Endodermal cell (in vitro differentiated cells): ENCODE data around the gene DGKZ. TPM values are rescaled to one million over a fixed set of nuclear protein-coding genes. Genes with fewer than 3 reads are reported as not detected.

Source experiments
- DNase-seq: peaks from one replicate; pipeline ENCODE4 v3.0.0-alpha.2; 2017
- H3K27ac ChIP-seq: 2 replicates; pipeline ENCODE4 v1.5.1; 2013; ENCODE audit warnings: mild to moderate bottlenecking, low read depth, low read length, moderate library complexity
- H3K27me3 ChIP-seq: 2 replicates; pipeline ENCODE4 v1.6.1; 2013; ENCODE audit warnings: mild to moderate bottlenecking, low read length, moderate library complexity; ENCODE audit not compliant: insufficient read depth, control insufficient read depth, poor library complexity, severe bottlenecking
- H3K36me3 ChIP-seq: 2 replicates; pipeline ENCODE4 v1.7.0; 2013; ENCODE audit warnings: mild to moderate bottlenecking, low read length, moderate library complexity; ENCODE audit not compliant: control insufficient read depth, insufficient read depth
- H3K4me1 ChIP-seq: one replicate; pipeline ENCODE4 v1.7.0; 2013; ENCODE audit warnings: low read length; ENCODE audit not compliant: control insufficient read depth, insufficient read depth
- H3K4me3 ChIP-seq: 2 replicates; pipeline ENCODE4 v1.5.1; 2013; ENCODE audit warnings: mild to moderate bottlenecking, low read length, moderate library complexity
- H3K9ac ChIP-seq: 2 replicates; pipeline ENCODE4 v1.6.1; 2013; ENCODE audit warnings: mild to moderate bottlenecking, low read length, moderate library complexity; ENCODE audit not compliant: poor library complexity, severe bottlenecking; ENCODE audit errors: extremely low read depth
- H3K9me3 ChIP-seq: 2 replicates; pipeline ENCODE4 v1.6.1; 2013; ENCODE audit warnings: mild to moderate bottlenecking, low read length, moderate library complexity; ENCODE audit not compliant: control insufficient read depth
- H3K27ac Mint-ChIP-seq: 2 replicates; pipeline ENCODE4 v1.8.0; 2020; ENCODE audit warnings: mixed read lengths
- H3K27me3 Mint-ChIP-seq: 2 replicates; pipeline ENCODE4 v1.8.0; 2021; ENCODE audit warnings: mild to moderate bottlenecking, mixed read lengths; ENCODE audit not compliant: insufficient read depth
- H3K36me3 Mint-ChIP-seq: 2 replicates; pipeline ENCODE4 v1.8.0; 2020; ENCODE audit warnings: low read depth, mixed read lengths
- H3K4me1 Mint-ChIP-seq: 2 replicates; pipeline ENCODE4 v1.8.0; 2020; ENCODE audit warnings: mixed read lengths
- H3K4me3 Mint-ChIP-seq: 2 replicates; pipeline ENCODE4 v1.8.0; 2020; ENCODE audit warnings: mild to moderate bottlenecking, moderate library complexity, mixed read lengths
- H3K9me3 Mint-ChIP-seq: 2 replicates; pipeline ENCODE4 v1.8.0; 2020; ENCODE audit warnings: mild to moderate bottlenecking, mixed read lengths
- WGBS, 2 experiments: methylation state at CpG; one replicate each; pipeline versions ENCODE4 v1.1.5 to v1.1.7; 2013; ENCODE audit warnings: missing lambda C conversion rate in 2 of 2, mixed read lengths in 1 of 2; ENCODE audit not compliant: insufficient coverage in 1 of 2, insufficient read length in 1 of 2; 5-methylcytosine and 5-hydroxymethylcytosine counted together
- total RNA-seq, 2 donors: library from RNA; stranded (reverse); fragmentation: NEBNext Ultra II Directional in 1 of 2; extraction: Animal tissue kit (Norgen Biotek cat#: 25700) in 1 of 2; gene quantifications; 2 replicates in 1 of 2; 3 replicates in 1 of 2; pipeline ENCODE4 v1.2.1, GENCODE V29; 2021
- TF ChIP-seq, protein P1 (sequence below): fragments of 200-600 bp; sonication (generic); conservative IDR thresholded peaks from 2 replicates; pipeline ENCODE4 v1.5.0; 2021; ENCODE audit warnings: antibody characterized with exemption, mild to moderate bottlenecking

DGKZ gene
- total RNA-seq, 2 donors from 2014 or later, result 49.6 to 57.3 TPM

DNA sequence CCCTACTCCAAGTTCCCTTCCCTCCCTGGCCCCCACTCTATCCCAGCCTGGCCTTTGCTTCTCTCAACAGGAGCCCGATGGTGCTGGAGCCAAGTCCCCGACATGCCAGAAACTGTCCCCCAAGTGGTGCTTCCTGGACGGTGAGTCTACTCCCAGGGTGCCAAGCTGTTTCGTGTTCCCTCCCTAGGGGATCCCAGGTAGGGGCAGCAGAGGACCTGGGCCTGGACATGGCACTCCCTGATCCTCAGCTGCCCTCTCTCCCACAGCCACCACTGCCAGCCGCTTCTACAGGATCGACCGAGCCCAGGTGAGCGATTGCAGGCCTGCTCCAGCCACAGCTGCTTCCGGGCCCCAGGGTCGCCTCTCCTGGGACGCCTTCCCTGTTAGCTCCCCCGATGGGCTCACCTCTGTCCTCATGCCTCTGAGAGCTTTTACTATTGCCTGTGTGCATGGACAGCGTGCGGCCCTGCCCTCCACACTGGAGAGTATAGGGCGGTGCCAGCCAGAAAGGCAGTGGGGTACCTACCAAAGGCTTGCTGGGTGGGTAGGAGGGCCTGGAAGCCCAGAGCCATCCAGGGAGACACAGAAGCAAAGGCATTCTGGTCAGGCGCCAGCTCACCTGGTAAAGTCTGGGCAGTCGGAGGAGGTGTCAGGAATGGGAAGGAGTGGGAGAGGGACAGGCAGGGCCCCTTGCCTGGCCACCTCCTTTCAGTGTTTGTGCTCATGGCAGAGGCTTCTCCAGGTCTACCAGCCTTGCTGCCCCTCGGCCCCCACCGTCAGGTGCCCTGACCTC, 29.2 kb downstream of the DGKZ start:
- Histone ChIP-seq H3K27me3 (no peaks in the 10 kb centered on the region), H3K9ac (no peak overlapping the region), H3K4me1 (no peaks in the 10 kb centered on the region), H3K36me3 (peaks cover 20% of the 10 kb centered on the region), H3K27ac (no peak overlapping the region), H3K4me3 (no peak overlapping the region), H3K9me3 (no peaks in the 10 kb centered on the region)
- Mint-ChIP-seq H3K27me3 (no peaks in the 10 kb centered on the region), H3K4me1 (peaks cover 5% of the 10 kb centered on the region), H3K4me3 (no peak overlapping the region), H3K36me3 (peaks cover 27% of the 10 kb centered on the region), H3K9me3 (no peaks in the 10 kb centered on the region), H3K27ac (no peak overlapping the region)
- DNase-seq, result no peak
- TF ChIP-seq, protein P1, sequence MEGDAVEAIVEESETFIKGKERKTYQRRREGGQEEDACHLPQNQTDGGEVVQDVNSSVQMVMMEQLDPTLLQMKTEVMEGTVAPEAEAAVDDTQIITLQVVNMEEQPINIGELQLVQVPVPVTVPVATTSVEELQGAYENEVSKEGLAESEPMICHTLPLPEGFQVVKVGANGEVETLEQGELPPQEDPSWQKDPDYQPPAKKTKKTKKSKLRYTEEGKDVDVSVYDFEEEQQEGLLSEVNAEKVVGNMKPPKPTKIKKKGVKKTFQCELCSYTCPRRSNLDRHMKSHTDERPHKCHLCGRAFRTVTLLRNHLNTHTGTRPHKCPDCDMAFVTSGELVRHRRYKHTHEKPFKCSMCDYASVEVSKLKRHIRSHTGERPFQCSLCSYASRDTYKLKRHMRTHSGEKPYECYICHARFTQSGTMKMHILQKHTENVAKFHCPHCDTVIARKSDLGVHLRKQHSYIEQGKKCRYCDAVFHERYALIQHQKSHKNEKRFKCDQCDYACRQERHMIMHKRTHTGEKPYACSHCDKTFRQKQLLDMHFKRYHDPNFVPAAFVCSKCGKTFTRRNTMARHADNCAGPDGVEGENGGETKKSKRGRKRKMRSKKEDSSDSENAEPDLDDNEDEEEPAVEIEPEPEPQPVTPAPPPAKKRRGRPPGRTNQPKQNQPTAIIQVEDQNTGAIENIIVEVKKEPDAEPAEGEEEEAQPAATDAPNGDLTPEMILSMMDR, result no peak
- WGBS, 2 experiments, result 89 to 94% methylated on average over 10 to 19 of the region's 19 CpGs

DNA sequence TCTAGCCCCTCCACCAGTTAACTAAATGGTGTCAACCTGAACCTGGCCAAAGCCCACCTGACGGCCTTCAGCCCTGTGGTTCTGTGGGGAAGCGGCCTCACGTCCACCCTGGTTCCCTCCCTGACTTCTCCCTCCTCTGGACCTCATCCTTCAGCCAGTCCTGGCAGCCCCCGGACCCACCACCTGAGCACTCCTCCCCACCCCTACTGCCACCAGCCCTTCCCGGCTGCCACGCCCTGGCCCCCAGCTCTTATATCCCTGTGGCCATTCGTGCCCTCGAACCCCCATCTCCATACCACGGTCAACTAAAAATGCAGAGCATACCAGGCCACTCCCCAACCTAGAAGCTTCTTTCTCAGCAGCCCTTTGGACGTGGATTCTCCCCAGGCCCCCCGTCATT, 30.0 kb downstream of the DGKZ start:
- H3K36me3 Mint-ChIP-seq, result peaks cover 27% of the 10 kb centered on the region
- TF ChIP-seq, protein P1, result no peak
- Histone ChIP-seq H3K9me3 (no peaks in the 10 kb centered on the region), H3K4me1 (no peaks in the 10 kb centered on the region), H3K4me3 (no peak overlapping the region), H3K27ac (no peak overlapping the region), H3K9ac (no peak overlapping the region), H3K27me3 (no peaks in the 10 kb centered on the region), H3K36me3 (peaks cover 20% of the 10 kb centered on the region)
- WGBS, 2 experiments, result 93 to 97% methylated on average over 10 to 11 of the region's 11 CpGs
- no peaks in the 10 kb centered on the region for H3K27me3 Mint-ChIP-seq
- H3K4me3 Mint-ChIP-seq, result no peak overlapping the region
- H3K27ac Mint-ChIP-seq, result no peak overlapping the region
- no peak for DNase-seq
- H3K9me3 Mint-ChIP-seq, result no peaks in the 10 kb centered on the region
- H3K4me1 Mint-ChIP-seq, result peaks cover 5% of the 10 kb centered on the region

DNA sequence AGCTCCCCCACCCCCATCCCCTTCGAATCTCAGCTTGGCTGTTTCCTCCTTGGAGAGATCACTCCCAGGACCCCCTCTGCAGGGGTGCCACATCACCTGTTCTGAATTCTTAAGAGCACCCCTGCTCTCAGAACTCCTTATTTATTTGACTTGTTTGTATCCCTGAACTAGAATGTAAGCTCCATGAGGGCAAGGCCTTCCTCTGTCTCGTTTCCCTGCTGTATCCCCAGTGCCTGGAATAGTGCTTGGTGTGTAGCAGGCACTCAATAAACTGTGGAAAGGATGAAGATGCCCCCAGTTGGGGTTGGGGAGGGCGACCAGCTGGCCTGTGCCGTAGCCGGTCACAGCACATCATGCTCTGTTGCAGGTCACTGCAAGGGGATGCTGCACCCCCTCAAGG, 30.6 kb downstream of the DGKZ start:
- H3K27ac Mint-ChIP-seq, result no peak overlapping the region
- DNase-seq, result no peak
- H3K4me1 ChIP-seq, result peaks cover under 1% of the 10 kb centered on the region
- no peaks in the 10 kb centered on the region for H3K27me3 Mint-ChIP-seq
- H3K27me3 ChIP-seq, result no peaks in the 10 kb centered on the region
- H3K36me3 Mint-ChIP-seq, result peaks cover 27% of the 10 kb centered on the region
- no peak overlapping the region for H3K4me3 ChIP-seq
- H3K9me3 Mint-ChIP-seq, result no peaks in the 10 kb centered on the region
- H3K36me3 ChIP-seq, result peaks cover 21% of the 10 kb centered on the region
- H3K9me3 ChIP-seq, result no peaks in the 10 kb centered on the region
- no peak overlapping the region for H3K27ac ChIP-seq
- no peak overlapping the region for H3K9ac ChIP-seq
- TF ChIP-seq, protein P1, result no peak
- WGBS, 2 experiments, result 94 to 97% methylated on average over 4 to 5 of the region's 5 CpGs
- H3K4me1 Mint-ChIP-seq, result peaks cover 5% of the 10 kb centered on the region
- H3K4me3 Mint-ChIP-seq, result no peak overlapping the region
